Measurements from ENCODE around the gene IL17F. TPM values are rescaled to one million over a fixed set of nuclear protein-coding genes. Genes with fewer than 3 reads are reported as not detected.

The IL17F gene
- polyA plus RNA-seq, 1 of the 3 experiments (the other 2 are of a cell fraction): not detected

DNA sequence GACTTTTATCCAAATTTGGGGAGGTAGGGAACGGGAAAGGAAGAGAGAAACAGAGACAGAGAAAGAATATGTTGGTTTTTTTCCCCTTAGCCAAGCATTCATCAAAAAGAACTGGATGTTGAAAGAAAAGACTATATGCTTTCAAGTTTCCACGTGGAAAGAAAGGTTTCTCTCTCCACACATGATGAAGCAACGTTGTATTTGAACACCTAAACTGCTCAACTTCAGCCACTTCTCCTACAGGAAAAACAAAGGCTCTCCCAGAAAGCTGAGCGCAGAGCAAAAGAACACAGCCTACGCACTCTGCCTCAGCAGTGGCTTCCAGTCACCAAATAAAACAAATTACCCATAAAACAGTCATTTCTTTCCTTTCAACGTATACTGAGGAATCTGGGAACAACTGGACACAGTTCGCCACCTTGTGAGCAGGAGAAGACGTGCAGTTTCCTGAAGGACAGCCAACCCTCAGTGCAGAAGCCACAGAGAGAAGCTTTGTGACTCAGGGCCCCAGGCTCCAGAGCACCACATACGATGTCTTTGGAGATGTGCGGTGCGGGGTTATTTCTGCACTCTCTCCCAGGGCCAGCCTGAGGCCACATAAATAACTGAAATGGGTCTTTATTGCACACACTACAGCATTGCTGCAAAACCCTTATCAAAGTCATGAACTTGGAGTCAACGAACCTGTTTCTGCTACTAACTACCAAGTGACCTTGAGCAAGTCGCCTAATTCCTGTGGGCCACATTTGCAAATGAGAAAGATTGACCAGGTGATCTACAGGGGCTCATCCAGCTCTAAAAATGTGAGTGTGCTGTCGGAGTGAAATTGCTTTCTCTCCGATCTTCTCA lies 10.1 kb downstream of the IL17F start:
- no peaks in the 10 kb centered on the region for H3K4me1 ChIP-seq (ENCODE audit: control insufficient read depth in 1 of 2, insufficient read depth in 2 of 2, low read depth in 1 of 2, low read length in 1 of 2)
- no peaks in the 10 kb centered on the region; the same call in 1 of the 2 replicates for H3K9me3 ChIP-seq
- POLR2A ChIA-PET: no interaction called here
- 0 out of 2 replicates have a peak overlapping the region, but pooled peaks have one; percentile 19 for H3K4me2 ChIP-seq
- H3F3A ChIP-seq (replicated peaks; ENCODE audit: insufficient read depth): peaks cover 3% of the 10 kb centered on the region
- H3K27ac ChIP-seq (ENCODE audit: low read depth in 2 of 2, low read length in 1 of 2): no peak overlapping the region
- no peaks in the 10 kb centered on the region for H3K79me2 ChIP-seq (ENCODE audit: insufficient read depth)
- DNase-seq: peak; percentile 53
- no peak overlapping the region; a peak in 1 of 4 replicates for H3K4me3 ChIP-seq (ENCODE audit: low read depth in 2 of 2, low read length in 1 of 2)
- no peaks in the 10 kb centered on the region for H3K36me3 ChIP-seq (replicated peaks in 1 of 2; ENCODE audit: control insufficient read depth in 1 of 2, insufficient read depth in 2 of 2, low read length in 1 of 2)
- H3K9me2 ChIP-seq: no peaks in the 10 kb centered on the region
- H2AFZ ChIP-seq (ENCODE audit: low read depth): 0 out of 2 replicates have a peak overlapping the region, but pooled peaks have one; percentile 59
- no peaks in the 10 kb centered on the region for H4K20me1 ChIP-seq (ENCODE audit: insufficient read depth)
- no peaks in the 10 kb centered on the region; the same call in 1 of the 2 replicates for H3K27me3 ChIP-seq (ENCODE audit: insufficient read depth)
- 38% methylated on average over 14 of the region's 15 CpGs for WGBS (ENCODE audit: low lambda C conversion rate)
- peak; percentile 57 for TF ChIP-seq SMC3 (IDR thresholded peaks at IDR 0.05; ENCODE audit: low read depth, low read length)
- TF ChIP-seq, protein P1, sequence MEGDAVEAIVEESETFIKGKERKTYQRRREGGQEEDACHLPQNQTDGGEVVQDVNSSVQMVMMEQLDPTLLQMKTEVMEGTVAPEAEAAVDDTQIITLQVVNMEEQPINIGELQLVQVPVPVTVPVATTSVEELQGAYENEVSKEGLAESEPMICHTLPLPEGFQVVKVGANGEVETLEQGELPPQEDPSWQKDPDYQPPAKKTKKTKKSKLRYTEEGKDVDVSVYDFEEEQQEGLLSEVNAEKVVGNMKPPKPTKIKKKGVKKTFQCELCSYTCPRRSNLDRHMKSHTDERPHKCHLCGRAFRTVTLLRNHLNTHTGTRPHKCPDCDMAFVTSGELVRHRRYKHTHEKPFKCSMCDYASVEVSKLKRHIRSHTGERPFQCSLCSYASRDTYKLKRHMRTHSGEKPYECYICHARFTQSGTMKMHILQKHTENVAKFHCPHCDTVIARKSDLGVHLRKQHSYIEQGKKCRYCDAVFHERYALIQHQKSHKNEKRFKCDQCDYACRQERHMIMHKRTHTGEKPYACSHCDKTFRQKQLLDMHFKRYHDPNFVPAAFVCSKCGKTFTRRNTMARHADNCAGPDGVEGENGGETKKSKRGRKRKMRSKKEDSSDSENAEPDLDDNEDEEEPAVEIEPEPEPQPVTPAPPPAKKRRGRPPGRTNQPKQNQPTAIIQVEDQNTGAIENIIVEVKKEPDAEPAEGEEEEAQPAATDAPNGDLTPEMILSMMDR (IDR thresholded peaks at IDR 0.05): peak; percentile 56
- TF ChIP-seq RAD21 (IDR thresholded peaks at IDR 0.05; ENCODE audit: low read length): peak; percentile 74
- TF ChIP-seq CHD2 (IDR thresholded peaks at IDR 0.05; ENCODE audit: low read length, partially characterized antibody): no peak
- no peak overlapping the region for H3K9ac ChIP-seq
- CTCF ChIA-PET: interaction anchor here (0.5 to 3.3 kb wide), 32 partner anchors 9 to 1462 kb away, joined by 3 to 37 read pairs (median 4); no protein-coding TSS in a partner anchor

DNA sequence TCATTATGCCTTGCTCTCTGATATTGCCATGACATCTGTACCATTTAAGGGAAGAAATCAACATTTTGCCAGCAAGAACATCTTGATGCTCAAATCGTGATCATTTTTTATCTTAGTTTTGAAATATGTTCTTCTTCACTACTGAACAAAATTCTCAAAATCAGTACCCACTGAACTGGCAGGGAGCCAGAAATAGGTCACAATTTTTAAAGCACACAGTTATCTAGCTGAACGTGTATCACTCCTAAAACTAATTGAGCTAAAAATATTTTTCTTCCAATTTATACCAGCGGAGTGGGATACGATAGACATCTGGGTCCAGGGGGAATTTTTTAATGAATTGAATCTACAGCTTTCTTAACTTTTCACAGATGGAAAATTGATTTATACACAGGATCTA lies 11.3 kb downstream of the IL17F start:
- DNase-seq: no peak
- no peaks in the 10 kb centered on the region for H4K20me1 ChIP-seq (ENCODE audit: insufficient read depth)
- CTCF ChIA-PET: interaction anchor here (0.9 to 3.3 kb wide), 8 partner anchors 10 to 187 kb away, joined by 3 to 37 read pairs (median 4); no protein-coding TSS in a partner anchor
- H3K9me2 ChIP-seq: no peaks in the 10 kb centered on the region
- H3F3A ChIP-seq (replicated peaks; ENCODE audit: insufficient read depth): peaks cover 3% of the 10 kb centered on the region
- no peak overlapping the region for H2AFZ ChIP-seq (ENCODE audit: low read depth)
- H3K79me2 ChIP-seq (ENCODE audit: insufficient read depth): no peaks in the 10 kb centered on the region
- no peaks in the 10 kb centered on the region for H3K36me3 ChIP-seq (replicated peaks in 1 of 2; ENCODE audit: control insufficient read depth in 1 of 2, insufficient read depth in 2 of 2, low read length in 1 of 2)
- TF ChIP-seq TCF12 (IDR thresholded peaks at IDR 0.05): no peak
- TF ChIP-seq JUND (IDR thresholded peaks at IDR 0.05): no peak
- no peak for TF ChIP-seq NFIC (IDR thresholded peaks at IDR 0.05; ENCODE audit: borderline replicate concordance)
- TF ChIP-seq, protein P2, sequence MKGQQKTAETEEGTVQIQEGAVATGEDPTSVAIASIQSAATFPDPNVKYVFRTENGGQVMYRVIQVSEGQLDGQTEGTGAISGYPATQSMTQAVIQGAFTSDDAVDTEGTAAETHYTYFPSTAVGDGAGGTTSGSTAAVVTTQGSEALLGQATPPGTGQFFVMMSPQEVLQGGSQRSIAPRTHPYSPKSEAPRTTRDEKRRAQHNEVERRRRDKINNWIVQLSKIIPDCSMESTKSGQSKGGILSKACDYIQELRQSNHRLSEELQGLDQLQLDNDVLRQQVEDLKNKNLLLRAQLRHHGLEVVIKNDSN (IDR thresholded peaks at IDR 0.05; ENCODE audit: borderline replicate concordance, low read depth): no peak
- TF ChIP-seq RAD21 (IDR thresholded peaks at IDR 0.05; ENCODE audit: low read length): no peak
- TF ChIP-seq FOSL2 (IDR thresholded peaks at IDR 0.05; ENCODE audit: borderline replicate concordance, low read depth): no peak
- no peak for TF ChIP-seq SMC3 (IDR thresholded peaks at IDR 0.05; ENCODE audit: low read depth, low read length)
- no peak for TF ChIP-seq TEAD4 (IDR thresholded peaks at IDR 0.05; ENCODE audit: borderline replicate concordance, insufficient read depth)
- TF ChIP-seq NRF1 (IDR thresholded peaks at IDR 0.05; ENCODE audit: low read depth, low read length): no peak
- no peak for TF ChIP-seq YY1 (IDR thresholded peaks at IDR 0.05; ENCODE audit: low read depth)
- no peak for TF ChIP-seq MXI1 (IDR thresholded peaks at IDR 0.05; ENCODE audit: low read depth, low read length)
- TF ChIP-seq ELF1 (IDR thresholded peaks at IDR 0.05): no peak
- no peak for TF ChIP-seq RXRA (IDR thresholded peaks at IDR 0.05; ENCODE audit: borderline replicate concordance, low read depth)
- TF ChIP-seq, protein P3, sequence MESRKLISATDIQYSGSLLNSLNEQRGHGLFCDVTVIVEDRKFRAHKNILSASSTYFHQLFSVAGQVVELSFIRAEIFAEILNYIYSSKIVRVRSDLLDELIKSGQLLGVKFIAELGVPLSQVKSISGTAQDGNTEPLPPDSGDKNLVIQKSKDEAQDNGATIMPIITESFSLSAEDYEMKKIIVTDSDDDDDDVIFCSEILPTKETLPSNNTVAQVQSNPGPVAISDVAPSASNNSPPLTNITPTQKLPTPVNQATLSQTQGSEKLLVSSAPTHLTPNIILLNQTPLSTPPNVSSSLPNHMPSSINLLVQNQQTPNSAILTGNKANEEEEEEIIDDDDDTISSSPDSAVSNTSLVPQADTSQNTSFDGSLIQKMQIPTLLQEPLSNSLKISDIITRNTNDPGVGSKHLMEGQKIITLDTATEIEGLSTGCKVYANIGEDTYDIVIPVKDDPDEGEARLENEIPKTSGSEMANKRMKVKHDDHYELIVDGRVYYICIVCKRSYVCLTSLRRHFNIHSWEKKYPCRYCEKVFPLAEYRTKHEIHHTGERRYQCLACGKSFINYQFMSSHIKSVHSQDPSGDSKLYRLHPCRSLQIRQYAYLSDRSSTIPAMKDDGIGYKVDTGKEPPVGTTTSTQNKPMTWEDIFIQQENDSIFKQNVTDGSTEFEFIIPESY (IDR thresholded peaks at IDR 0.05; ENCODE audit: borderline replicate concordance, low read depth): no peak
- H3K4me3 ChIP-seq (ENCODE audit: low read depth in 2 of 2, low read length in 1 of 2): no peak overlapping the region
- no peak overlapping the region for H3K27ac ChIP-seq (ENCODE audit: low read depth in 2 of 2, low read length in 1 of 2)
- no peak overlapping the region for H3K4me2 ChIP-seq
- no peaks in the 10 kb centered on the region; the same call in 1 of the 2 replicates for H3K27me3 ChIP-seq (ENCODE audit: insufficient read depth)
- no peaks in the 10 kb centered on the region for H3K4me1 ChIP-seq (ENCODE audit: control insufficient read depth in 1 of 2, insufficient read depth in 2 of 2, low read depth in 1 of 2, low read length in 1 of 2)
- POLR2A ChIA-PET: no interaction called here
- WGBS (ENCODE audit: low lambda C conversion rate): 52% methylated on average over 4 of the region's 4 CpGs
- no peak overlapping the region for H3K9ac ChIP-seq
- no peaks in the 10 kb centered on the region; the same call in 1 of the 2 replicates for H3K9me3 ChIP-seq

Data from SK-N-SH (cell line).